HG03103 (cell line): ENCODE data around the gene THSD4.

ENCODE experiments used
- ATAC-seq: cut with Tn5 transposase; IDR thresholded peaks from one replicate; pipeline ENCODE4 v1.9.1; 2021; ENCODE audit warnings: low read depth; ENCODE audit not compliant: unreplicated experiment

The THSD4 gene

DNA sequence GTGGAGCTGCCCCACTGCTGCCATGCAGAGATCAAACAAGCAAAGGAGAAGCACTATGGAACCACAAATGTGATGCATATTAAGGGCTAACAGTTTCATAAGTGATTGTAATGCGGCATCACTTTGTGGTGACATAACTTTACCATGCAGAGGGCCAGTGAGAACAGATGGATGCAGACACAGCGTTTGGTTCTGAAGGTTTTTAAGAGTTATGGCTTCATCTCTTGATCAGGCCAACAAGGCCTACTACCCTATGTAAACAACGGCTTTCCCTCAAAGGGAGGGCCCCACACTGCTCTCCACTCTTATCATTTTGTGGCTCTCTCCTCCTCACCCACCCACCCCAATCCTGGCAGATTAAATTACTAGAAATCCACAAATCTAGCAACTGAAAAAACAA is 708.5 kb downstream of the THSD4 start:
- ATAC-seq = no peak

DNA sequence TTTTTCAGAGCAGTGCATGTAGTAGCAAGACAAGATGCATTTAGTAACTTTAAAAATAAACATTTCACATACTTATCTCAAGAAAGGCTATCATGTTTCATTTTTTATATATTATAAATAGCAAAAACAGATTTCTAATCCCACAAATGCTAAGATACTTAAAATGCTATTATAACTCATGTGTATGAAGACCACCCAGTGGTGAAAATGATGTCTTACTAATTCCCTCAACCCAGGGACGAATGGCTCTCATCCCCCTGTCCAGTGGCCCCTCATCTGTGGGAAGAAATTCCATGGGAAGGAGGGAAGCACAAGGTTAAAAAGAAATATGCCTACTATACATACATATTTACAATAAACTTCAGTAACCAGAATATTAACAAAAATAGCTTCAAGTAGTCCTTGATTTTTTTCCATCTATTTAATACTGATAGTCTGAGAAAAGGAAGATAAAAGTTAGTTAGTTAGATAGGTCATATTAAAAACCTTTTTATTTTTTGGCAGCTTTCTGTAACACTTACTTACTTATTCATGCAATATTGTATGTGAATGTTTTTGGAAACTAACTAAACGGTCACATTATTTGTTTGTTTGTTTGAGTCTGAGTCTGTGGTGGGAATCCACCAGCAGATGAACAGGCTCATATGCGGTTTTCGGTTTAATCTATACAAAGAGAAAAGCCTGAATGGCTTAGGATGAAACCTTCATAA is 709.9 kb downstream of the THSD4 start:
- ATAC-seq = no peak

GRCh38 chr15:71826196-71826595 is 710.9 kb downstream of the THSD4 start:
- ATAC-seq = no peak

- ATAC-seq = no peak
Observed at GRCh38 chr15:71830981-71831380, 715.7 kb downstream of the THSD4 start.
